ENCODE measurements around the gene MADCAM1. TPM values are rescaled to one million over a fixed set of nuclear protein-coding genes. Genes with fewer than 3 reads are reported as not detected.

The MADCAM1 gene
- total RNA-seq, 2 experiments from 2014 or later: 0.69 to 2.0 TPM

GRCh38 chr19:463483-464207 is 32.6 kb upstream of the MADCAM1 start:
- H3K9me3 ChIP-seq (ENCODE audit: low read length): no peaks in the 10 kb centered on the region
- CTCF ChIA-PET (ENCODE audit: unreplicated experiment): no interaction called here
- intact Hi-C loops (cut with micrococcal nuclease; ENCODE audit: unreplicated experiment): no loop called here

GRCh38 chr19:464208-464545 is 32.1 kb upstream of the MADCAM1 start:
- CTCF ChIA-PET (ENCODE audit: unreplicated experiment): no interaction called here

More at GRCh38 chr19:463483-464207, 32.6 kb upstream of the MADCAM1 start:
- Histone ChIP-seq H2AFZ (ENCODE audit: low read length) (no peak overlapping the region), H3K4me1 (ENCODE audit: insufficient read depth, low read length, poor library complexity, severe bottlenecking) (no peaks in the 10 kb centered on the region), H3K36me3 (ENCODE audit: insufficient read depth, low read length) (no peaks in the 10 kb centered on the region), H3K4me2 (ENCODE audit: low read length) (no peak overlapping the region), H3K27ac (ENCODE audit: low read depth, low read length, poor library complexity, severe bottlenecking) (no peak overlapping the region), H3K9me2 (ENCODE audit: insufficient read depth, low read length) (no peaks in the 10 kb centered on the region), H4K20me1 (ENCODE audit: insufficient read depth, low read length) (no peaks in the 10 kb centered on the region), H3K79me2 (ENCODE audit: insufficient read depth, low read depth, low read length) (no peaks in the 10 kb centered on the region), H3K4me3 (ENCODE audit: low read depth, low read length, poor library complexity, severe bottlenecking) (no peak overlapping the region)
- no TSS peak for BruUV-seq (replicated peaks)
- POLR2A ChIA-PET: no interaction called here
- DNase-seq (ENCODE audit: low spot score): no peak
- TF ChIP-seq EZH2phosphoT487 (IDR thresholded peaks at IDR 0.05; ENCODE audit: borderline replicate concordance, low read depth, low read length) (no peak), CTCF (conservative IDR thresholded peaks at IDR 0.05; ENCODE audit: low read length) (no peak)

More at GRCh38 chr19:464208-464545, 32.1 kb upstream of the MADCAM1 start:
- no peaks in the 10 kb centered on the region for H3K9me3 ChIP-seq (ENCODE audit: low read length)
- no TSS peak for BruUV-seq (replicated peaks)
- H3K36me3 ChIP-seq (ENCODE audit: insufficient read depth, low read length): no peaks in the 10 kb centered on the region
- no peak overlapping the region for H2AFZ ChIP-seq (ENCODE audit: low read length)
- H3K9me2 ChIP-seq (ENCODE audit: insufficient read depth, low read length): no peaks in the 10 kb centered on the region
- POLR2A ChIA-PET: no interaction called here
- intact Hi-C loops (cut with micrococcal nuclease; ENCODE audit: unreplicated experiment): no loop called here
- no peaks in the 10 kb centered on the region for H3K79me2 ChIP-seq (ENCODE audit: insufficient read depth, low read depth, low read length)
- TF ChIP-seq EZH2phosphoT487 (IDR thresholded peaks at IDR 0.05; ENCODE audit: borderline replicate concordance, low read depth, low read length) (no peak), CTCF (conservative IDR thresholded peaks at IDR 0.05; ENCODE audit: low read length) (no peak)
- H3K4me1 ChIP-seq (ENCODE audit: insufficient read depth, low read length, poor library complexity, severe bottlenecking): no peaks in the 10 kb centered on the region
- no peaks in the 10 kb centered on the region for H4K20me1 ChIP-seq (ENCODE audit: insufficient read depth, low read length)
- no peak overlapping the region for H3K27ac ChIP-seq (ENCODE audit: low read depth, low read length, poor library complexity, severe bottlenecking)
- no peak for DNase-seq (ENCODE audit: low spot score)
- H3K4me2 ChIP-seq (ENCODE audit: low read length): no peak overlapping the region
- no peak overlapping the region for H3K4me3 ChIP-seq (ENCODE audit: low read depth, low read length, poor library complexity, severe bottlenecking)

All from OCI-LY7 (cell line).